ENCODE measurements around the gene RGSL1.

The RGSL1 gene

DNA sequence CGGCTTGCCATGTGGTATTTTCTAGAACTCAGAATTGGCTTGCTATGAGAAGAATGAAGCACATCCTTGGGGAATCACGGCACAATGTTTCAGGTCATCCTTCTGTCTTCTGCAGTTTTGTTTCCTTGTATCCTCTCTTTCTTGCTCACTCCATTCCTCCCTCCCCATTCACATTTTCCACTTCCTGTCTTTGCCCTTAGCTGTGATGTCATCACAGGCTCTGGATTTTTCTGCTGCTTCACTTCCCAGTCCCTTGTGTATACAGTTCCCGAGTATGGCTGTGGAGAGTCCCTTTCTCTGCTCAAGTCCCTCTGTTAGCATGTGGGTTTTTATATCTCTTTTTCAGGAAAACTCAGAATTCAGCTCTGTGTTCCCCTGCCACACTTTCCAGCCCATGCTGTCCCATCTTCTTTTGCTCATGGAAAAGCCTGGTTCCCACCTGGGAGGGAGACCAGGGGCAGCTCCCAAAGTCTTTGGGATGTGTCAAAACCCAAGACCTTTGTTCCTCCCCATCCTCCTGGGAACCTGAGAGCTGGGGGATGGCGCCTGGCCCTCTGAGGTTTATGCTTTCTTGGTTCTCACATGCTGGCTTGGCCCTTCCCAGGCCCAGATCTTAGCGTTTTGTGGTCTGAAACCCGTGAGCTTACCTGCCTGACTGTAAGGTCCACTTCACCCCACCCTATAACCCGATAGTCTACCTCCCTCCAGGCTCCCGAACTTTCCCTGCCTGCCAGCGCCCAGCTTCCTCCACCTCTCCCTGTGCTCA, 159.1 kb downstream of the RGSL1 start:
- Histone ChIP-seq H3K4me1 (ENCODE audit: control insufficient read depth, insufficient read depth, low read length) (peaks cover 5% of the 10 kb centered on the region; the same call in 1 of the 2 replicates), H3K36me3 (ENCODE audit: control insufficient read depth, insufficient read depth, low read length) (no peaks in the 10 kb centered on the region), H3K4me3 (ENCODE audit: low read length) (no peak overlapping the region), H3K9me3 (ENCODE audit: control insufficient read depth, insufficient read depth, low read length) (no peaks in the 10 kb centered on the region), H3K27ac (ENCODE audit: low read length) (no peak overlapping the region), H3K27me3 (ENCODE audit: control insufficient read depth, insufficient read depth, low read length) (no peaks in the 10 kb centered on the region; the same call in 1 of the 2 replicates)
- no peak for DNase-seq (ENCODE audit: low read depth, low spot score)
- no CpG with 5 or more reads among the region's 9 CpGs for WGBS (ENCODE audit: insufficient coverage, insufficient read length)
